ENCODE results near the gene ZNF750. TPM values are rescaled to one million over a fixed set of nuclear protein-coding genes. Genes with fewer than 3 reads are reported as not detected.

The ZNF750 gene
- total and polyA plus RNA-seq, 2 of the 13 experiments (the other 11 are each of a cell fraction or from before 2014, with no cell fraction given): not detected

GRCh38 chr17:82858376-82859126 lies 18.7 kb upstream of the ZNF750 start:
- BruUV-seq (replicated peaks): no TSS peak
- H3K4me2 ChIP-seq (ENCODE audit: low read depth, low read length): no peak overlapping the region
- intact Hi-C loops (cut with micrococcal nuclease; ENCODE audit: unreplicated experiment) (no loop called here), in situ Hi-C loops (cut with HindIII; ENCODE audit: extremely low pct_ligation_motif_present, low pct_unique_long_range_greater_than_20kb) (no loop called here)
- no peak overlapping the region; the same call in 1 of the 2 replicates for H3K9ac ChIP-seq (ENCODE audit: insufficient read depth, low read depth, low read length)
- CTCF ChIA-PET (ENCODE audit: low intra/inter-chr PET ratio, low total read pairs): no interaction called here
- no peaks in the 10 kb centered on the region for H3K79me2 ChIP-seq (ENCODE audit: insufficient read depth, low read length)
- POLR2A ChIA-PET: no interaction called here
- no peak overlapping the region for H3K27ac ChIP-seq (ENCODE audit: extremely low read length, insufficient read depth, low read length)
- FAIRE-seq: no peak
- H3K4me1 ChIP-seq (ENCODE audit: insufficient read depth, low read length): peaks cover 17% of the 10 kb centered on the region
- WGBS (ENCODE audit: low lambda C conversion rate): 96% methylated on average over 24 of the region's 28 CpGs
- DNase-seq (ENCODE audit: low spot score): no peak
- no peak for TF ChIP-seq ZBTB40 (IDR thresholded peaks at IDR 0.05)
- 0 out of 2 replicates have a peak, but pooled peaks have one; percentile 9 for TF ChIP-seq ZBTB40 (CRISPR knock-in tag; IDR thresholded peaks at IDR 0.05)
- TF ChIP-seq FOXO4 (CRISPR knock-in tag; conservative IDR thresholded peaks at IDR 0.05): 0 out of 2 replicates have a peak, but pooled peaks have one; percentile 41
- TF ChIP-seq FOXJ3 (CRISPR knock-in tag; IDR thresholded peaks at IDR 0.05; ENCODE audit: borderline replicate concordance): no peak
- no peak for TF ChIP-seq FIP1L1 (IDR thresholded peaks at IDR 0.05; ENCODE audit: borderline replicate concordance, insufficient read depth, low read depth, low read length)
- no peak for TF ChIP-seq RBM39 (IDR thresholded peaks at IDR 0.05; ENCODE audit: low read depth, low read length, poor library complexity, severe bottlenecking)
- no peak for TF ChIP-seq CCDC6 (CRISPR knock-in tag; IDR thresholded peaks at IDR 0.05)
- H3K4me3 ChIP-seq (replicated peaks in 1 of 3; ENCODE audit: insufficient read depth in 1 of 3, low read depth in 2 of 3, low read length in 3 of 3): no peak overlapping the region
- H3K9me3 ChIP-seq (ENCODE audit: low read length): no peaks in the 10 kb centered on the region
- H4K20me1 ChIP-seq (ENCODE audit: insufficient read depth, low read length): no peaks in the 10 kb centered on the region
- no peak overlapping the region for H2AFZ ChIP-seq (ENCODE audit: low read length)
- no peaks in the 10 kb centered on the region for H3K27me3 ChIP-seq (ENCODE audit: control insufficient read depth in 1 of 2, insufficient read depth in 2 of 2, low read length in 2 of 2)
- no peak for ATAC-seq
- H3K36me3 ChIP-seq (replicated peaks in 1 of 2; ENCODE audit: control insufficient read depth in 1 of 2, insufficient read depth in 2 of 2, low read length in 2 of 2): peaks cover 0 to 6% of the 10 kb centered on the region in 2 experiments; a peak in 1 of 5 replicates
